ENCODE measurements around the gene NPR3. TPM values are rescaled to one million over a fixed set of nuclear protein-coding genes. Genes with fewer than 3 reads are reported as not detected.

Gene NPR3
- total and polyA plus RNA-seq, 4 donors = 0.70 to 15.4 (median 2.2) TPM

GRCh38 chr5:32733590-32734340 is 22.6 kb downstream of the NPR3 start:
- H3K27ac ChIP-seq (ENCODE audit: low read depth in 1 of 2, low read length in 2 of 2) = no peak overlapping the region
- H3K9ac ChIP-seq (ENCODE audit: low read depth in 1 of 2, low read length in 2 of 2) = no peak overlapping the region
- 60% methylated on average over 5 of the region's 5 CpGs for WGBS
- no peak for DNase-seq (ENCODE audit: low spot score)
- no peaks in the 10 kb centered on the region for H3K9me3 ChIP-seq (ENCODE audit: control insufficient read depth in 4 of 4, low read length in 3 of 4)
- no peak overlapping the region for H3K4me3 ChIP-seq (ENCODE audit: low read depth in 1 of 3, low read length in 3 of 3)
- peaks cover 0 to under 1% (median 0%) of the 10 kb centered on the region in 4 donors for H3K36me3 ChIP-seq (ENCODE audit: control insufficient read depth in 4 of 4, insufficient read depth in 3 of 4, low read depth in 1 of 4, low read length in 3 of 4)
- no peaks in the 10 kb centered on the region for H3K4me1 ChIP-seq (ENCODE audit: control insufficient read depth in 4 of 4, insufficient read depth in 4 of 4, low read length in 3 of 4)
- TF ChIP-seq REST (IDR thresholded peaks at IDR 0.05) (no peak), NR2F2 (IDR thresholded peaks at IDR 0.05) (no peak), ATF3 (IDR thresholded peaks at IDR 0.05) (no peak)
- H3K27me3 ChIP-seq (ENCODE audit: control insufficient read depth in 4 of 4, insufficient read depth in 4 of 4, low read length in 3 of 4) = no peaks in the 10 kb centered on the region

- Histone ChIP-seq H3K27me3 (ENCODE audit: control insufficient read depth in 4 of 4, insufficient read depth in 4 of 4, low read length in 3 of 4) (no peaks in the 10 kb centered on the region), H3K27ac (ENCODE audit: low read depth in 1 of 2, low read length in 2 of 2) (no peak overlapping the region), H3K4me3 (ENCODE audit: low read depth in 1 of 3, low read length in 3 of 3) (no peak overlapping the region), H3K4me1 (ENCODE audit: control insufficient read depth in 4 of 4, insufficient read depth in 4 of 4, low read length in 3 of 4) (no peaks in the 10 kb centered on the region), H3K9ac (ENCODE audit: low read depth in 1 of 2, low read length in 2 of 2) (no peak overlapping the region), H3K36me3 (ENCODE audit: control insufficient read depth in 4 of 4, insufficient read depth in 3 of 4, low read depth in 1 of 4, low read length in 3 of 4) (peaks cover 0 to 11% (median 2%) of the 10 kb centered on the region in 4 donors), H3K9me3 (ENCODE audit: control insufficient read depth in 4 of 4, low read length in 3 of 4) (no peaks in the 10 kb centered on the region)
- DNase-seq (ENCODE audit: low spot score) = no peak
- TF ChIP-seq JUND (IDR thresholded peaks at IDR 0.05) (no peak), TAF1 (conservative IDR thresholded peaks at IDR 0.05) (no peak), HNF4A (conservative IDR thresholded peaks at IDR 0.05) (no peak)
- 73% methylated on average over 8 of the region's 8 CpGs for WGBS
Measured at GRCh38 chr5:32734827-32735378, 23.8 kb downstream of the NPR3 start.

- H3K4me3 ChIP-seq (ENCODE audit: low read depth in 1 of 3, low read length in 3 of 3) = no peak overlapping the region
- no peaks in the 10 kb centered on the region for H3K4me1 ChIP-seq (ENCODE audit: control insufficient read depth in 4 of 4, insufficient read depth in 4 of 4, low read length in 3 of 4)
- H3K27ac ChIP-seq (ENCODE audit: low read depth in 1 of 2, low read length in 2 of 2) = no peak overlapping the region
- H3K27me3 ChIP-seq (ENCODE audit: control insufficient read depth in 4 of 4, insufficient read depth in 4 of 4, low read length in 3 of 4) = no peaks in the 10 kb centered on the region
- no peak overlapping the region for H3K9ac ChIP-seq (ENCODE audit: low read depth in 1 of 2, low read length in 2 of 2)
- H3K9me3 ChIP-seq (ENCODE audit: control insufficient read depth in 4 of 4, low read length in 3 of 4) = no peaks in the 10 kb centered on the region
- peaks cover 0 to 11% (median 2%) of the 10 kb centered on the region in 4 donors for H3K36me3 ChIP-seq (ENCODE audit: control insufficient read depth in 4 of 4, insufficient read depth in 3 of 4, low read depth in 1 of 4, low read length in 3 of 4)
- DNase-seq (ENCODE audit: low spot score) = no peak
- WGBS = 84% methylated on average over 5 of the region's 5 CpGs
- TF ChIP-seq FOXA1 (IDR thresholded peaks at IDR 0.05) (no peak), RAD21 (IDR thresholded peaks at IDR 0.05) (no peak), REST (IDR thresholded peaks at IDR 0.05) (no peak), HNF4G (IDR thresholded peaks at IDR 0.05) (no peak)
Measured at GRCh38 chr5:32735512-32735911, 24.4 kb downstream of the NPR3 start.

All from liver (tissue), 9 donors.